Activated naive CD8-positive, alpha-beta T cell treated with anti-CD3 and anti-CD28 coated beads for 36 hours (primary cell): ENCODE measurements around the gene GFM1. TPM values are rescaled to one million over a fixed set of nuclear protein-coding genes. Genes with fewer than 3 reads are reported as not detected.

Experiments
- DNase-seq: peaks from one replicate; pipeline ENCODE4 v3.0.0; 2021
- H3K27ac Mint-ChIP-seq: one replicate; pipeline ENCODE4 v1.8.0; 2022; ENCODE audit warnings: mild to moderate bottlenecking, moderate library complexity, mixed read lengths
- H3K27me3 Mint-ChIP-seq: one replicate; pipeline ENCODE4 v1.8.0; 2022; ENCODE audit warnings: mild to moderate bottlenecking, mixed read lengths
- H3K36me3 Mint-ChIP-seq: one replicate; pipeline ENCODE4 v1.8.0; 2021; ENCODE audit warnings: mild to moderate bottlenecking, mixed read lengths
- H3K4me1 Mint-ChIP-seq: one replicate; pipeline ENCODE4 v1.8.0; 2021; ENCODE audit warnings: mixed read lengths
- H3K4me3 Mint-ChIP-seq: one replicate; pipeline ENCODE4 v1.8.0; 2022; ENCODE audit warnings: mild to moderate bottlenecking, moderate library complexity, mixed read lengths
- H3K9me3 Mint-ChIP-seq: one replicate; pipeline ENCODE4 v1.8.0; 2022; ENCODE audit warnings: mixed read lengths
- total RNA-seq, 2 experiments: library from RNA; stranded (reverse); gene quantifications; one replicate each; pipeline ENCODE4 v1.2.3, GENCODE V29; 2021

Gene GFM1
- 10 to 100 TPM; 82.8 to 89.3 TPM for total RNA-seq

DNA sequence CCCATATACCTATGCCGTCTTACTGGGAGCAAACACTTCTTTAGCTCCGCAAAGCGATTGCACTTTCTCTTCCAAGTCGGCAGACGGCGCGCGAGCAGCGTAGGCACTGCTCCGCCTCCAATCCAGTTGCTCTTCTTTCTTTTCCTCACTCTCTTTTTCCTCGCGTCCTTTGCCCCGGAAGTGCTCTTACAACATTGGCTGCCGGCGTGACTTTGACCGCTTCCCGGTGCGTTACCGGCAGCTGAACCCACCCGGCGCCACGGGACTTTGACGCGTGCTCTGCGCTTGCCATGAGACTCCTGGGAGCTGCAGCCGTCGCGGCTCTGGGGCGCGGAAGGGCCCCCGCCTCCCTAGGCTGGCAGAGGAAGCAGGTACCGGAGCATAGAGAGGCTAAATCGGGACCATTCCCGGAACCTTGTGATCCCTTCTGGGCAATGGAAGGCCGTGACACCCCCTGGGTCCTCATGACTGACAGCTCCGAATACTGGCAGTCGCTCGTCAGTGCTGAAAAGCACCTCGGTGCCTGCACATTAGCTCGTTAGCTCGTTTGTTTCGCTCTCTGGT is at the start of gene GFM1:
Gene GFM1 (plus strand): TSS at position 183 of the 564 bp plus-strand sequence. CDS start 108 bp downstream, at position 291.
- Mint-ChIP-seq H3K4me3 (peak within 1 kb of the TSS; percentile 96), H3K36me3 (peaks cover 22% of the 10 kb centered on the region), H3K9me3 (no peaks in the 10 kb centered on the region), H3K4me1 (peaks cover 28% of the 10 kb centered on the region), H3K27me3 (no peaks in the 10 kb centered on the region), H3K27ac (peak within 1 kb of the TSS; percentile 93)
- peak; percentile 88 for DNase-seq

DNA sequence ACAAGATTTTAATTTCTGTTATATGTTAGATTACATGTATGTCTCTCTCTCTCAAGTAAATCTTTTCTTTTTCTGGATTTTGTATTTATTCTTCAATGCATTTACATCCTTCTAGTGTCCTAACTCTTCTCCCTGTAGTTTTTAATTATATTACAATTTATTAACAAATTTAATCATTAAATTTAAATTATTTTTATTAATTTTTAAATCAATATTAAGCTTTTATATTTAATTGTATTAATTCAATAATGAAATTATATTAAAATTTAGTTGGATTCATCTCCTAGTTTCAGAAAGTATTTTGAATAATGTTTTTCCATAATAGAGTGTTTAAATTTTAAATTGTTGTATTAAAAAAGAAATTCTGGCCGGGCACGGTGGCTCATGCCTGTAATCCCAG is 43.5 kb upstream of the GFM1 start:
- no peak overlapping the region for H3K4me3 Mint-ChIP-seq

DNA sequence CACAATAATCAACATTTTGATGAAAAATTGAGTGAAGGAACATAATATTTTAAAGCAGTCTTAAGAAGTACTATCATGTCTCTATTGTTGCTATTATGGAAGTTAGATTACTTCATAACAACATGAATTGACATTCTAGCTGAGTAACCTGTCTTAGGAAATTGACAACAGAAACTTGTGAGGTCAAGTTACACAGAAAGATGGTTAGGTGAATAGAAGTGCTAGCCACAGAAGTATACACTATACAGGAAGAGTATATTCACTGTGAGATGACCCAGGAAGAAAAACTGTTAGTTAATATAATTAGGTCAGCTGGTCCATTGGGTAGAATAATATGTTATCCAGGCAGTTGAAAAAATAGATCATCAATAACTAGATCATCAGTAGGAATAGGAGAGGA is 42.1 kb upstream of the GFM1 start:
- H3K27me3 Mint-ChIP-seq: no peaks in the 10 kb centered on the region
- H3K36me3 Mint-ChIP-seq: no peaks in the 10 kb centered on the region
- no peak overlapping the region for H3K27ac Mint-ChIP-seq
- H3K9me3 Mint-ChIP-seq: no peaks in the 10 kb centered on the region
- DNase-seq: no peak
- H3K4me1 Mint-ChIP-seq: no peaks in the 10 kb centered on the region
- no peak overlapping the region for H3K4me3 Mint-ChIP-seq

More for the DNA sequence above, 43.5 kb upstream of the GFM1 start:
- Mint-ChIP-seq H3K27me3 (no peaks in the 10 kb centered on the region), H3K4me1 (no peaks in the 10 kb centered on the region), H3K9me3 (no peaks in the 10 kb centered on the region), H3K27ac (no peak overlapping the region), H3K36me3 (no peaks in the 10 kb centered on the region)
- DNase-seq: no peak

DNA sequence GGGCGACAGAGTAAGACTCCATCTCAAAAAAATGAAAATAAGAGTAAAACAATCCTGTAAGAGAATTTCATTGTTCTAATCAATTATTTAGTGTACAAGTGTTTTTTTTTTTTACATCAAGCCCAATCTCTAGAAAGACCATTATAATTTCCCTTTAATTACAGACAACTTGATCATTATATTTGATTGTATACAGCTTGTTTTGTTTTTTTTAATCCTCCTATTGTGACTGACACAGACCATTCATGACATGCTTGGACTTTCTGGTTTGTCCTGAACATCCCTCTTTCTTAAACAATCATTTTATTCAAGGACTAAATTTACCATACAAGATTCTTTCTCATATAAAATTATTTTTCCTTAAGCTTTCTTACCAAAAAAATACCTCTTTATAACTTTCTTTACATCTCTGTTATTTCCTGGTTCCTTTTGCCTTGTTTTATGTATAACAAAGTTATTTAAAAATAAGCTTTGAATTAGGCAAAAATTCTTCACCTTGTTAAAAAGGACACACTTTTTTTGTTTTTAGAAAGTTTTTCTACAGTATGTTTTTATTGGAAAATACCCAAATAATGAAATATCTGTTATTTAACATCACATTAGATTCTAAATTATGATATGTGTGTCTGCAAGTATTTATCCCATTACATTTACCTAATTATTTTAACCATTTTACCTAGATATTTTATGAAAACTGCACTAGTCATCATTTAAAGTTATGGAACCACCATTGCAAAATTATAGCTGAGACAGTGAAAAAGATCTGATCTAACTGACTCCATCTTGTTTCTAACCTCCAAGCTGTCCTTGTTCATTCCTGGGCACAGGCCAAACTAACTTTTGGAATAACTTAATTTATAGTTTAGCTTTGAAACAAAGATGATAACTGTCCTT is 26.1 kb upstream of the GFM1 start:
- Mint-ChIP-seq H3K4me3 (no peak overlapping the region), H3K9me3 (peaks cover 12% of the 10 kb centered on the region), H3K4me1 (no peaks in the 10 kb centered on the region), H3K27ac (no peak overlapping the region), H3K27me3 (peaks cover 19% of the 10 kb centered on the region), H3K36me3 (no peaks in the 10 kb centered on the region)
- no peak for DNase-seq

DNA sequence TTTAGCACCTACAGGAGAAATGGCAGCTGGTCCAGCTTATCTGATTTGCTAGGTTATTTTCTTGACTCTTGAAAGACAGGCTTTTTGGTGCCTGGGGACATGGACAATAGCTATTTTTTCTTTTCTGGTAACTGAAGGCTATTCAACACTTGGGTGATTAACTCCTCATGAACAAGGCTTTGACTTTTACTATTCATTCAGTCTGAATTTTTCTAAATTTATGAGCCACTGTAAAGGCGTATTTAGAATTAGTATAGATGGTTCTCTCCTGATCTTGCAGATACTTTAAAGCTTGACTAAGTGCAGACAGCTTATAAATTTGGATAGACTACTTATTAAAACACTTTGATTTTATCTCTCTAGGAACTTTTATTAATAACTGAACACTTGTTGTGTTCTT is 18.4 kb upstream of the GFM1 start:
- H3K9me3 Mint-ChIP-seq: peaks cover 4% of the 10 kb centered on the region
- no peak for DNase-seq
- no peak overlapping the region for H3K4me3 Mint-ChIP-seq
- H3K27ac Mint-ChIP-seq: no peak overlapping the region
- no peaks in the 10 kb centered on the region for H3K4me1 Mint-ChIP-seq
- H3K27me3 Mint-ChIP-seq: peaks cover 11% of the 10 kb centered on the region
- no peaks in the 10 kb centered on the region for H3K36me3 Mint-ChIP-seq

DNA sequence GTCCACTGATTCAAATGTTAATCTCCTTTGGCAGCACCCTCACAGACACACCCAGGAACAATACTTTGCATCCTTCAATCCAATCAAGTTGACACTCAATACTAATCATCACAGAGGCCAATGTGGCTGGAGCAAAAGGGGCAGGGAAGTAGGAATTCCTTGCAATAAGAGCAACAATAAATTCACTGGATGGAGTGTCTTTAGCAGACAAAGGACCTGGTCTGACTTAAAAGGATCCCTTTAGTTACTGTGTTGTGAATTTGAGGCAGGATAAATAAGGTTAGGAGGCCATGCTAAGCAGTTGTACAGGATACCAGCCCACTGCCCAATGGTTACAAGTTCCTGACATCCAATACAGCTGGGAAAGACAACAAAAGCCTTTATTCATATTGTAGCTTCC is 12.3 kb upstream of the GFM1 start:
- no peak overlapping the region for H3K4me3 Mint-ChIP-seq
- no peaks in the 10 kb centered on the region for H3K36me3 Mint-ChIP-seq
- peaks cover 1% of the 10 kb centered on the region for H3K9me3 Mint-ChIP-seq
- no peaks in the 10 kb centered on the region for H3K4me1 Mint-ChIP-seq
- no peak overlapping the region for H3K27ac Mint-ChIP-seq
- H3K27me3 Mint-ChIP-seq: peaks cover 18% of the 10 kb centered on the region
- DNase-seq: no peak

DNA sequence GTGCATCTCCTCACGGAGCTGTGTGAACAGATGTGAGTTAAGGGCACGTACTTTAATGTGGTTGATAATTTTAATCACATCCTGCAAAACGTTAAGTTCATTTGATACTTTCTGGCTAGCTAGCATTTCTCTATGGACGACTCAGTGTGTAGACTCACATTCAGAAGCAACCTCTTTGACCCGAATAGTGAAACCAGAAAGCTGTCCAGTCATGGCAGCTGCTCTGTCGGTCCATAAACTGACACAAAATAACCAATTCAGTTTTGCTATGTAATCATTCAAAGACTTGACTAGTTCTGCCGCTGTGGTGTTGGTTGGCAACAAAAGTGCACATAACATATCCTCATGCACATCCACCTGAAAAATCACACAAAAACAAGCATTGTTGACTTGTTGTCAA is 3.7 kb upstream of the GFM1 start:
- peaks cover 1% of the 10 kb centered on the region for H3K9me3 Mint-ChIP-seq
- no peaks in the 10 kb centered on the region for H3K27me3 Mint-ChIP-seq
- H3K4me3 Mint-ChIP-seq: no peak overlapping the region
- no peak overlapping the region for H3K27ac Mint-ChIP-seq
- peaks cover 3% of the 10 kb centered on the region for H3K36me3 Mint-ChIP-seq
- no peak for DNase-seq
- H3K4me1 Mint-ChIP-seq: peaks cover 7% of the 10 kb centered on the region

DNA sequence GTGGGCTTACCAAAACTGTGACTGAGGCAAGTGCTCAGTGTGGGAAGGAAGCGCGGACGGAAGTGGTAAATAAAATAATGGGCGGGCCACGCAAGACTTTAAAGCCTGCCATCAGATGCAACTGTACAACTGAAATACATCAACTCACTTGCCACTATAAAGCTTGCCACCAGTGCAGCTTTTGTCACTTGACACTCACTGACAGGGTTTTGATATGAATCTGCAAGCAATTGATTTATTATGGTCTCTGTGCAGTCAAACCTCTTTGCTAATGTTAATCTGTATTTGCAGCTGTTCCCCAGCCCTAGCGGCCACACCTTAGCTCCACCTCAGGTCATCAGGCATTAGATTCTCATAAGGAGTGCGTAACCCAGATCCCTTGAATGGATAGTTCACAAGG is 2.3 kb upstream of the GFM1 start:
- Mint-ChIP-seq H3K36me3 (peaks cover 12% of the 10 kb centered on the region), H3K27ac (no peak overlapping the region), H3K9me3 (no peaks in the 10 kb centered on the region), H3K4me1 (peaks cover 18% of the 10 kb centered on the region), H3K27me3 (no peaks in the 10 kb centered on the region), H3K4me3 (no peak overlapping the region)
- DNase-seq: no peak

DNA sequence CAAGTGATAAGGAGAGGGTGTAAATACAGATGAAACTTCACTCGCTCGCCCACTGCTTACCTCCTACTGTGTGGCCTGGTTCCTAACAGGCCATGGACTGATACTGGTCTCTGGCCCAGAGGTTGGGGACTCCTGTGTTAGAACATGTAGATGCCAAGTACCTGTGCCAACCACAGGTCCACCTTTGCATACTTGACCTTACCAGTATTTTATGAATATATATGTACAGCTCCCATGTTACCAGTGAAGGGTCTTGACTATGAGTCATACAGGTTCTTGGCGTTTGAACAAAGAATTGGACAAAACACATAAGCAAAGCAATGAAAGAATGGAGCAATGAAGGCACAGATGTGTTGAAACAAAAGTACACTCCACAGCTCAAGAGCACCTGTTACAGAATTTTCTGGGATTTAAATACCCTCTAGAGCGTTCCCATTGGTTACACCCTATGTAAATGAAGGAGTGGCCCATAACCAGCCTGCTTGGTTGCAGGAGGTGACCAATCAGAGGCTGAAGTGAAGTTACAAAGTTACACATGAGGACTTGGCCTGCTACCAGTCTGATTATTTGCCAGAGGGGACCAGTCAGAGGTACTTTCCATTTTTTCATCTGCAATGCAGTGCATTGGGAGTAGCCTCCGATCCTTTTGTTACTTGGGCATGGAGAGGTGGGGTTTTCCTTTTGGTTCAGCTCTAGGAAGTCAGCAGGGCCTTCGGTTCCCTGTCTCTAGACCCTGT is 1.7 kb upstream of the GFM1 start:
- no peak overlapping the region for H3K4me3 Mint-ChIP-seq
- H3K27ac Mint-ChIP-seq: no peak overlapping the region
- no peak for DNase-seq
- peaks cover 18% of the 10 kb centered on the region for H3K4me1 Mint-ChIP-seq
- no peaks in the 10 kb centered on the region for H3K9me3 Mint-ChIP-seq
- H3K36me3 Mint-ChIP-seq: peaks cover 13% of the 10 kb centered on the region
- H3K27me3 Mint-ChIP-seq: no peaks in the 10 kb centered on the region

DNA sequence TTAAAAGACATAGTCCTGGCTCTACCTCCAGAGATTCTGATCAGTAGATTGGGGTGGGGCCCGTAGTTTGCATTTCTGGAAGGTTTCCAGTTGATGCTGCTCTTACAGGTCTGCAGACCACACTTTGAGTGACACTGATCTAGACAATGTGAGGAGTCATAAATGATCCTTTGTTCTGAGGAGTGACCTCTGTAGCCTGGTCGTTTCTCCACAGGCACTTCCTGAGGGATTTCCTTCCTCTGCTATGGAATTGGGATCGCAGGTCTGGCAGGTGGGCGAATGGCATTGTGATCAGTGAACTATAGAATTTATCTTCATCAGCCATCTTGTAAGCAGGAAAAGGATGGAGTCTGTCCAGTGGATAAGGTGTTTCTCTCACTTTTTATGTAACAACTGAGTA is 5.5 kb downstream of the GFM1 start:
- Mint-ChIP-seq H3K9me3 (no peaks in the 10 kb centered on the region), H3K4me1 (peaks cover 32% of the 10 kb centered on the region), H3K27ac (no peak overlapping the region), H3K27me3 (no peaks in the 10 kb centered on the region), H3K36me3 (peaks cover 33% of the 10 kb centered on the region), H3K4me3 (no peak overlapping the region)
- DNase-seq: no peak

DNA sequence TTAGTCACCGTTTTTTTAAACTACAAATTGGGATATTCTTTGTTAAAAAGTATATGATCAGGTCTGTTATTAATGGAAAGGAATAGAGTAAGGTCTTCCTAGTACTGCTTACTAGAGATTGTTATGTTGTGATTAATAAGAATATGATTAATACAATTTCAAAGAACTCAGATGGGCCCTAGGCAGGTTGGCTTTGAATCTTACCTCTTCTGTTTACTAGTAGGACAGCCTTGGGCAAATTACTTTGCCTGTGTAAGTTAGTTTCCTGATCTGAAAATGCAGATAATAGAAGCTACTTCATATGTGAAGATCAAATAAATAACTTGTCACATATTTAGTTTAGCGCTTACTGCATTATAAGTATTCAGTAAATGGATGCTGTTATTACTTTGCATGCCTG is 6.9 kb downstream of the GFM1 start:
- Mint-ChIP-seq H3K4me3 (no peak overlapping the region), H3K36me3 (peaks cover 31% of the 10 kb centered on the region)

DNA sequence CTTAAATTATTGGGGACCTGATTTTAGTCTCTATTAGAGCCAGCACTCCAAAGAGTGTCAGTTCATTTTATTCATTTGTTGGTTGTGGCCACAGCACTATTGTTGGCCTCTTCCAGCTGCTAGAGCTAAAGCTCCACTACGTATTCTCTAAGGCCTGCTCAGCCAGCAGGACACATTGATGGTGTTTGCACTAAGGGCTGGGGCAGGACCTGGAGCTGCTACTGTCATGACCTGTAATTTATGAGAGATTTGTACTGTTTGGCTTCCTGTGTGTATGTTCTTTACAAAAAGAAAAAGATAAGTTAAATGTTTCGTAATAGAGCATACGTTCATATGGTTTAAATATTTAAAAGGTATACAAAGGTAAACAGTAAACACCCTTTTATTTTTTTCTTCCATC is 8.1 kb downstream of the GFM1 start:
- Mint-ChIP-seq H3K4me1 (peaks cover 18% of the 10 kb centered on the region), H3K4me3 (no peak overlapping the region), H3K9me3 (no peaks in the 10 kb centered on the region), H3K36me3 (peaks cover 31% of the 10 kb centered on the region), H3K27me3 (no peaks in the 10 kb centered on the region), H3K27ac (no peak overlapping the region)
- no peak for DNase-seq

More for the DNA sequence above, 6.9 kb downstream of the GFM1 start:
- H3K4me1 Mint-ChIP-seq: peaks cover 24% of the 10 kb centered on the region
- DNase-seq: no peak
- no peaks in the 10 kb centered on the region for H3K9me3 Mint-ChIP-seq
- no peak overlapping the region for H3K27ac Mint-ChIP-seq
- no peaks in the 10 kb centered on the region for H3K27me3 Mint-ChIP-seq

DNA sequence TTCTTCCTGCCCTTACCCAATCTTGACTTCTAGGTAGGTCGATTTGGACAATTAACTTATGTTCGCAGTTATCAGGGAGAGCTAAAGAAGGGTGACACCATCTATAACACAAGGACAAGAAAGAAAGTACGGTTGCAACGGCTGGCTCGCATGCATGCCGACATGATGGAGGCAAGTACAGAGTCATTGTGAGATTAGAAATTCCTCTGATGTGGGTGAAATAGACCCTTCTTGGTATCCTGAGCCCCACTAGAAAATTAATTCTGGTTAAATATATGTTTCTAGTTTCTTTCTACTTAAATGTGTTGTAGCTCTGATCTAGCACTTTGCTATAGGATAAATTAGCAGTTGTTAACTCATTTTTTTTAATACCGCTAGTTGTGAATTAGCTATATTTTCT is 14.6 kb downstream of the GFM1 start:
- Mint-ChIP-seq H3K36me3 (peaks cover 19% of the 10 kb centered on the region), H3K4me1 (peaks cover 14% of the 10 kb centered on the region), H3K4me3 (no peak overlapping the region), H3K27me3 (no peaks in the 10 kb centered on the region), H3K27ac (peak overlapping the region; percentile 67), H3K9me3 (no peaks in the 10 kb centered on the region)
- peak; percentile 12 for DNase-seq

DNA sequence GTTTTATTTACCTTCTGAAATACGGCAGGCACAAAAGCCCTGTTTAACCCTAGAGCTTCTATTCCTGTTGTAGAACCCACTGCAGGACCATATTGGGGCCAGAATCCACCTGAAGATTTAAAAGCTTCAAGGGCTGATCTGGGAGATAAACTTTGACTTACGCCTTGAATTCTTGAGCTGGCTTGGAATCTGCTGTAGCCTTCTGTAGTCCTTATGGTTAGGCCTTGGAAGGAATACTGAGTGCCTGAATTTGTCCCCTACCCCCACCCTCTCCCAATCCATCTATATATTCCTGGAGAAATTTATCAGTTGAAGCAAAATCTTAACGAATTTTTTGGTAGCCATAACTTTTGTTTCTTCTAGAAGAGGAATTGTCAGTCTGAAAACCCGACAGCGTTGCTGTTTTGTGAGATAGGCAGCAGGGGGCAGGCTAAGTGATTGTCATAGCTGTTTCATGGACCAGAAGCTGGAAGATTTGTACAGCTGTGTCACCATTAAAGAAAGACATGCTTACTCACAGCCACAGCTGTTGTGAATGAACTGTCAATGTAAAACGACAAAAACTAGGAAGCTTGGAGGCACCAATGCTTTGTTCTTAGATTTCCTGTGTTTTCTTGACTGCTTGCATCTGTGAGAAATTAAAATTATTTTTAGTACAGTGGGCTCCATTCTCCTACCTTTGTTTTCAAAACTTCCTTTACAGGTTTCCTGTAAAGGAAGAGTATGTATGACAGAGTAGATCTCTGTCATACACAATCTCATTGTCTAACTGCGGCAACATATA is 15.3 kb downstream of the GFM1 start:
- Mint-ChIP-seq H3K9me3 (no peaks in the 10 kb centered on the region), H3K36me3 (peaks cover 26% of the 10 kb centered on the region), H3K27ac (no peak overlapping the region)

DNA sequence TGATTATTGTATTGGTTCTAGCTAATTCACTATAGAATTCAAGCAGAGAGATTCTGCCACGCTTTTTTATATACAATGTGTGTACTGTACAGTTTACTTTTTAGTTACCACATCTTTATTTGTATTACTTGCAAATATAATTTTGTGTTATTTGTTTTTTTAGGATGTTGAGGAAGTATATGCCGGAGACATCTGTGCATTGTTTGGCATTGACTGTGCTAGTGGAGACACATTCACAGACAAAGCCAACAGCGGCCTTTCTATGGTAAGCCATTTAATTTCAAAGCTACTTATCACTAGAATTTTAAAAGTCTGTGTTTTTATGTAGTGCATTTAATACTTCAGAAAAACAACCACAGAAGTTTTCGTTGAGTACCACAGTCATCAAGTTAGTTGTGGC is 16.4 kb downstream of the GFM1 start:
- H3K9me3 Mint-ChIP-seq: no peaks in the 10 kb centered on the region
- H3K4me3 Mint-ChIP-seq: no peak overlapping the region
- peaks cover 14% of the 10 kb centered on the region for H3K4me1 Mint-ChIP-seq
- peaks cover 30% of the 10 kb centered on the region for H3K36me3 Mint-ChIP-seq
- no peak overlapping the region for H3K27ac Mint-ChIP-seq
- no peaks in the 10 kb centered on the region for H3K27me3 Mint-ChIP-seq
- no peak for DNase-seq

More for the DNA sequence above, 15.3 kb downstream of the GFM1 start:
- H3K4me3 Mint-ChIP-seq: no peak overlapping the region
- peak; percentile 36 for DNase-seq
- peaks cover 14% of the 10 kb centered on the region for H3K4me1 Mint-ChIP-seq
- H3K27me3 Mint-ChIP-seq: no peaks in the 10 kb centered on the region
